Cerebellar cortex (tissue), 1 donor: ENCODE data around the gene DNAJC27.

Experiments
- DNase-seq: peaks from one replicate; pipeline ENCODE4 v3.0.0-alpha.2; 2015; ENCODE audit warnings: low spot score

Gene DNAJC27

GRCh38 chr2:24907116-24907515, 64.6 kb downstream of the DNAJC27 start:
- DNase-seq = no peak

GRCh38 chr2:24906466-24906865, 65.3 kb downstream of the DNAJC27 start:
- DNase-seq = no peak

GRCh38 chr2:24903161-24904103, 68.3 kb downstream of the DNAJC27 start:
- no peak for DNase-seq

GRCh38 chr2:24899361-24899910, 72.3 kb downstream of the DNAJC27 start:
- no peak for DNase-seq

GRCh38 chr2:24898122-24899109, 73.3 kb downstream of the DNAJC27 start:
- no peak for DNase-seq

- DNase-seq = no peak
These were observed 77.0 kb downstream of the DNAJC27 start for GRCh38 chr2:24894750-24895149.

- no peak for DNase-seq
These were observed 77.8 kb downstream of the DNAJC27 start for GRCh38 chr2:24893934-24894333.
